Skeletal muscle satellite cell (primary cell): ENCODE measurements around the gene RP9.
"Not testable (repeated sequence)": the region's sequence is repeated elsewhere in the genome, so short reads cannot be mapped to it uniquely, and the experiment has no call there.

Source experiments
- H3K27me3 ChIP-seq: 2 replicates; pipeline ENCODE4 v1.7.0; 2013; ENCODE audit warnings: low read length; ENCODE audit not compliant: control insufficient read depth, insufficient read depth
- H3K36me3 ChIP-seq: 2 replicates; pipeline ENCODE4 v1.7.0; 2013; ENCODE audit warnings: mild to moderate bottlenecking, control low read depth, low read length; ENCODE audit not compliant: insufficient read depth
- H3K4me1 ChIP-seq: 2 replicates; pipeline ENCODE4 v1.7.0; 2013; ENCODE audit warnings: low read length; ENCODE audit not compliant: control insufficient read depth, insufficient read depth
- H3K4me2 ChIP-seq: 2 replicates; pipeline ENCODE4 v1.7.0; 2013; ENCODE audit warnings: mild to moderate bottlenecking, low read length
- H3K4me3 ChIP-seq: 2 replicates; pipeline ENCODE4 v1.7.0; 2013; ENCODE audit warnings: low read length
- H3K9ac ChIP-seq: 2 replicates; pipeline ENCODE4 v1.7.0; 2013; ENCODE audit warnings: mild to moderate bottlenecking, low read depth, low read length, moderate library complexity
- H3K9me3 ChIP-seq: replicated peaks from 2 replicates; pipeline ENCODE4 v1.7.0; 2013; ENCODE audit warnings: mild to moderate bottlenecking, control low read depth, low read length

The RP9 gene

GRCh38 chr7:33100770-33101169 lies 8.4 kb downstream of the RP9 start:
- Histone ChIP-seq H3K9me3 (no peaks in the 10 kb centered on the region), H3K4me1 (no peaks in the 10 kb centered on the region), H3K36me3 (peaks cover 50% of the 10 kb centered on the region), H3K4me2 (no peak overlapping the region), H3K4me3 (no peak overlapping the region), H3K27me3 (no peaks in the 10 kb centered on the region), H3K9ac (no peak overlapping the region)

GRCh38 chr7:33099154-33099940 lies 9.9 kb downstream of the RP9 start:
- no peaks in the 10 kb centered on the region for H3K27me3 ChIP-seq
- H3K36me3 ChIP-seq = peaks cover 57% of the 10 kb centered on the region
- H3K9me3 ChIP-seq = no peaks in the 10 kb centered on the region
- no peaks in the 10 kb centered on the region for H3K4me1 ChIP-seq
- H3K9ac ChIP-seq = no peak overlapping the region
- no peak overlapping the region for H3K4me2 ChIP-seq
- H3K4me3 ChIP-seq = no peak overlapping the region

GRCh38 chr7:33094745-33095275 lies 14.4 kb downstream of the RP9 start:
- H3K4me3 ChIP-seq, H3K27me3 ChIP-seq, H3K9ac ChIP-seq, H3K9me3 ChIP-seq, H3K4me1 ChIP-seq, H3K4me2 ChIP-seq: not testable (repeated sequence)
- peaks cover 53% of the 10 kb centered on the region for H3K36me3 ChIP-seq

- no peak overlapping the region for H3K4me3 ChIP-seq
- no peaks in the 10 kb centered on the region for H3K4me1 ChIP-seq
- no peaks in the 10 kb centered on the region for H3K9me3 ChIP-seq
- no peaks in the 10 kb centered on the region for H3K27me3 ChIP-seq
- H3K36me3 ChIP-seq = peaks cover 41% of the 10 kb centered on the region
- H3K4me2 ChIP-seq = no peak overlapping the region
- no peak overlapping the region for H3K9ac ChIP-seq
Measured at GRCh38 chr7:33093266-33093665, 15.9 kb downstream of the RP9 start.

GRCh38 chr7:33091641-33092191 lies 17.5 kb downstream of the RP9 start:
- Histone ChIP-seq H3K9me3 (no peaks in the 10 kb centered on the region), H3K9ac (no peak overlapping the region), H3K27me3 (no peaks in the 10 kb centered on the region), H3K4me3 (no peak overlapping the region), H3K4me2 (no peak overlapping the region), H3K36me3 (peaks cover 30% of the 10 kb centered on the region), H3K4me1 (no peaks in the 10 kb centered on the region)

GRCh38 chr7:33091111-33091531 lies 18.1 kb downstream of the RP9 start:
- Histone ChIP-seq H3K36me3 (peaks cover 24% of the 10 kb centered on the region), H3K27me3 (no peaks in the 10 kb centered on the region), H3K4me3 (no peak overlapping the region), H3K9me3 (no peaks in the 10 kb centered on the region), H3K9ac (no peak overlapping the region), H3K4me1 (no peaks in the 10 kb centered on the region), H3K4me2 (no peak overlapping the region)

GRCh38 chr7:33089142-33089541 lies 20.1 kb downstream of the RP9 start:
- no peaks in the 10 kb centered on the region for H3K27me3 ChIP-seq
- no peaks in the 10 kb centered on the region for H3K4me1 ChIP-seq
- no peaks in the 10 kb centered on the region for H3K9me3 ChIP-seq
- no peak overlapping the region for H3K4me2 ChIP-seq
- H3K36me3 ChIP-seq = peaks cover 12% of the 10 kb centered on the region
- H3K9ac ChIP-seq = no peak overlapping the region
- H3K4me3 ChIP-seq = no peak overlapping the region

GRCh38 chr7:33087858-33088257 lies 21.3 kb downstream of the RP9 start:
- H3K36me3 ChIP-seq = no peaks in the 10 kb centered on the region

GRCh38 chr7:33087356-33087755 lies 21.8 kb downstream of the RP9 start:
- H3K27me3 ChIP-seq = no peaks in the 10 kb centered on the region
- H3K4me3 ChIP-seq = no peak overlapping the region
- H3K36me3 ChIP-seq = no peaks in the 10 kb centered on the region
- no peaks in the 10 kb centered on the region for H3K9me3 ChIP-seq
- no peak overlapping the region for H3K9ac ChIP-seq
- H3K4me1 ChIP-seq = no peaks in the 10 kb centered on the region
- H3K4me2 ChIP-seq = no peak overlapping the region

More at GRCh38 chr7:33087858-33088257, 21.3 kb downstream of the RP9 start:
- Histone ChIP-seq H3K9me3 (no peaks in the 10 kb centered on the region), H3K4me1 (no peaks in the 10 kb centered on the region), H3K9ac (no peak overlapping the region), H3K4me2 (no peak overlapping the region), H3K27me3 (no peaks in the 10 kb centered on the region), H3K4me3 (no peak overlapping the region)

- Histone ChIP-seq H3K27me3 (peaks cover 51% of the 10 kb centered on the region), H3K4me3 (no peak overlapping the region), H3K36me3 (no peaks in the 10 kb centered on the region), H3K9me3 (no peaks in the 10 kb centered on the region), H3K4me1 (no peaks in the 10 kb centered on the region), H3K4me2 (no peak overlapping the region), H3K9ac (no peak overlapping the region)
Measured at GRCh38 chr7:33079763-33080690, 29.2 kb downstream of the RP9 start.

- no peak overlapping the region for H3K4me3 ChIP-seq
- no peaks in the 10 kb centered on the region for H3K9me3 ChIP-seq
- no peak overlapping the region for H3K9ac ChIP-seq
- H3K36me3 ChIP-seq = no peaks in the 10 kb centered on the region
- H3K27me3 ChIP-seq = peaks cover 51% of the 10 kb centered on the region
- no peak overlapping the region for H3K4me2 ChIP-seq
- H3K4me1 ChIP-seq = no peaks in the 10 kb centered on the region
Measured at GRCh38 chr7:33079096-33079495, 30.1 kb downstream of the RP9 start.
